ENCODE data around the gene AASS.
A peak's percentile ranks its signal among the peaks of the same experiment; 100 is the strongest.

AASS gene

DNA sequence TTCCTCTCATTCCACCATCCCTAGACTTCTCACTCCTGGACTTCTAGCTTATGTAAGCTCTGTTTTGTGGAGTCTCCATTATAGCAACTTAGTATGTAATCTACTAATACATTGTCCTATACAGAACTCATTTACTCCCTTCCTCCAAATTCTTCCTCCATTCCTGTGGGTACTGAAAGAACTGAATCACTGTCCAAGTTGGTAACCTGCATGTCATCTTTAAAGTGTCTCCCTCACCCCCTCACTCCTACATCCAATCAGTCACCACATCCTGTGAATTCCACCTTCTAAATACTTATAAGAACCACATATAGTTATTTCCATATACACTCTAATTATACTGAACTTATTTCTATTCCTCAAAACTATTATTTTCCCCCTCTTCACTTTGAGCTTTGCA, 20.3 kb downstream of the AASS start:
- DNase-seq = no peak

GRCh38 chr7:122118757-122119156, 25.3 kb downstream of the AASS start:
- no peak for DNase-seq

DNA sequence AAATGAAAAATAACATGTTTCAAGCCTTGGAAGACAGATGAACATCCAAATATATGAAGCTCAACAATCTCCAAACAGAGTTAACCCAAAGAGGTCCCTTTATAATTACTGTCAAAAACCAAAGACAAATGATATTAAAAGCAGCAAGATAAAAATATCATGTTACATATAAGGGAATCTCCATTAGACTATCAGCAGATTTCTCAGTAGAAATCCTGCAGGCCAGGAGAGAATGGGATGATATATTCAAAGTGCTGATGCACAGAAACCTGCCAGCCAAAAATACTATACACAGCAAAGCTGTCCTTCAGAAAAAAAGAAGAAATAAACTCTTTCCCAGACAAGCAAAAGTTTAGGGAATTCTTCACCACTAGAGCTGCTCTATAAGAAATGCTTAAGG, 41.0 kb downstream of the AASS start:
- no peak for DNase-seq

DNA sequence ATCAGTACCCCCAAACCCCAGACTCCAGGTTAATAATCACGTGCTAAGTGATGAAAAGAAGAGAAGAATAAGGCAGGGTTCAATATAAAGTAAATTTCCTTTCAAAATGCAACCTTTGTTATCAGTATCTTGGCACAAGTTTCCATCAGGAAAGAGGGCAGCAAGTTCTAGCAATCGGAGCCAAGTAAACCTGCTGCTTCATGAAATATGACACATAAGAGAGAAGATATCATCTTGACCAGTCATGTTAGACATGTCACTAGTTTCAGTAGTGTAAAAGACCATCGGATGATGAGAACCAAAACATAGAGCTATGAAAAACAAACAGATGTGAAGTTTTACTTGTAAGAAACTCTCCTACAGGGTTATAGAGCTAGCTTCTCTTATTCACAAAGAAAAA, 44.0 kb downstream of the AASS start:
- no peak for DNase-seq

DNA sequence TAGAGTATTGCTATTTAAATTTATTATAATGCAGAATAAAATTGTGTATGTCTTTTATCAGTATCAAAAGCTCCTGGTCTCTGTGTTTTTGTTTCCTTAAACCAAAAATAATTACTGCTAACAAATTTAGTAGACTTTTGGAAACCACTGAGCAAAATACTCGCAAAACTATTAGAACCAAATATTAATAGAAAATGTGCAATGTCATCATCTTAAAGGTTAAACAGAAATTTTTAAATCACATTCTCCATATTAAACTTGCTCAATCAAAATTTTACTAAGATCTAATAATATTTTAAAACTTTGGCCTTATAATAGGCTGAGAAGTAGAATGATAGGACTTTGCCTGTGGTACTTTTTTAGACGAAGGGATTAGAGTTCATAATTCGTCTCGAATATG, 48.4 kb downstream of the AASS start:
- DNase-seq = no peak

GRCh38 chr7:122094549-122094948, 49.5 kb downstream of the AASS start:
- DNase-seq = no peak

DNA sequence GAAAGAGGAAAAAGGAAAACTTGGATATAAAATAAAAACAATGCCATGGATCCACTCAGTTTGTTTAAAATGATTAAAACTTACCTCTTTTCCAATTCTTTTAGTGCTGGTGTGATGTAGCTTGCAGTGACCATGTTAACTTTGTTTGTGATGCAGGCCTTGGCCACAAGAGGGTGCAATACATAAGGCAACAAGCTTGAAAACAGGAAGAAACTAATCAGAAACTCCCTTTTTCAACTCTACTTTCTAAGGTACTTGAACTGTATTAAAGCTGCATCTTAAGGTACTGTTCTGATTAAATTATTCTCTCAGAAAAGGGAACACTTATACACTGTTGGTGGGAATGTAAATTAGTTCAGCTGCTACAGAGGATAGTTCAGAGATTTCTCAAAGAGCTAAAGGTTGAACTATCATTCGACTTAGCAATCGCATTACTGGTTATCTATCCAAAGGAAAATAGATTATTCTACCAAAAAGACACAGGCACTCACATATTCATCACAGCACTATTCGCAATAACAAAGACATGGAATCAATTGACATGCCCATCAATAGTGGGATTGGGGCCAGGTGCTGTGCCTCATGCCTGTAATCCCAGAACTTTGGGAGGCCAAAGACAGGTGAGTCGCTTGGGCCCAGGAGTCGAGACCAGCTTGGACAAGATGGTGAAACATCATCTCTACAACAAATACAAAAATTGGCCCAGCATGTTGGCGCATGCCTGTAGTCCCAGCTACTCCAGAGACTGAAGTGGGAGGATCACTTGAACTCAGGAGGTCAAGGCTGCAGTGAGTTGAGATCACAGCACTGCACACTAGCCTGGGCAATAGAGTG, 50.9 kb downstream of the AASS start:
- peak in 37 of 56 donors; percentile 0 to 73 (median 15) for DNase-seq

DNA sequence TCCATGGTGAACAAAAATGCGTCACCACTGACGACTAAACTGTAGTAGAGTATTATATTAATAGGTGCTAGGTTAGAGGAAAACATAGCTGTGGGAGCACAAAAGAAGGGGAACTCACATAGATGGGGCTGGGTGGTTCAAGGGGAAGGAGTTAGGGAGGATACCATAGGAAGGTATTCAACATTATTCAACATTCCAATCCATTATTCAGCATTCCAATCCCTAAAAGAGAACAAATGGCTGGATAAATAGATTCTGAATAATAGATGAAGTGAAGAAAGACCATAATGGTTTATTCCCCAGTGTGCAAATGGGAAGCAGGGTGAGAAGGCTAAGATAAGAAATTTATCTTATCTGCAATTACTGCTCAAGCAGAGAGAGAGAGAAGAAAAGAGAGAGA, 61.4 kb downstream of the AASS start:
- DNase-seq = no peak

- DNase-seq = no peak
These were observed 61.9 kb downstream of the AASS start for GRCh38 chr7:122082160-122082559.

- DNase-seq = no peak
These were observed 70.4 kb downstream of the AASS start for GRCh38 chr7:122073635-122074034.

DNA sequence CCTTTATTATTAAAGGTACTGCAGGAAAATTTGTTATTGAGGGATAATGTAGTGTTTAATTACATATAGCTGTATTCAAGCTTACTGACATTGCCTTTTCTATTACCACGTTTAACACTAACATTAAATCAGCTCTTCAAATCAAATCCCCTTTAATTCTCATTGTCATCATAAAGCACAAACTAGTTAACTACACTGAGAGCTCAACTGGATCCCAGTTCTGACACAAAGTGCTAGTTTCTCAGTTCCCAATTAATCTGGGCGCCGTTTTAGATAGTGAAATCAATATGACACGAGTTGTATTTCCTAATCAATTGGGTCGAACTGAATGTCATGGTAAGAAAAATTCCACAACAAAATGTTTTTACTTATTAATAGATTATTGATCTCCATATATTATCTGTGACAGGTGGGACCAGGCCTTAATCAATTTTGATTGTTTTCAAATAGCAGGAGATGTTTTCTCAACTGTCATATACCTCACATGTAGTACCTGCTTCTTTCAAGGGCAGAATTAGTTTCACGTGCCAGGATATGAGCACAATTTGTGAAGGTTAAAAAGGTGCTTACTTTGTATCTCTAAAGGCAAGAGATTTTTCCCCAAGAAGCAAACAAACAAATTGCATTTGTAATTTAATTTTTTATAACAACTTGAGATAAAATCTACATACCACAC, 71.0 kb downstream of the AASS start:
- DNase-seq = no peak

DNA sequence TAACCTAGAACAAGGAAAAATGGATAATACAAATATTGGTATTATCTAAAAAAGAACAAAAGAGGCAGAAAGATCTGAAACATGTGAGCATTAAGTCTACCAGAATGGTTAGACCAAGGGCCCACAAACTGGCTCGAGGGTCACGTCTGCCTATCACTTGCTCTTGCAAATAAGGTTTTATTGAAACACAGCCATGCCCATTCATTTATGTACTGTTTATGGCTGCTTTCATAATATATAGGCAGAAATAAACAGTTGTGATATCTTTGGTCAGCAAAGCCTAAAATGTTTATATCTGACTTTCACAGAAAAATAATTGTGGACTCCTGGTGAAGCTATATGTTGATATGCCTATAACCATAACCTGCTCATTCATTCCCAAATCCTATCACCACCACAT, 71.8 kb downstream of the AASS start:
- DNase-seq = no peak

DNA sequence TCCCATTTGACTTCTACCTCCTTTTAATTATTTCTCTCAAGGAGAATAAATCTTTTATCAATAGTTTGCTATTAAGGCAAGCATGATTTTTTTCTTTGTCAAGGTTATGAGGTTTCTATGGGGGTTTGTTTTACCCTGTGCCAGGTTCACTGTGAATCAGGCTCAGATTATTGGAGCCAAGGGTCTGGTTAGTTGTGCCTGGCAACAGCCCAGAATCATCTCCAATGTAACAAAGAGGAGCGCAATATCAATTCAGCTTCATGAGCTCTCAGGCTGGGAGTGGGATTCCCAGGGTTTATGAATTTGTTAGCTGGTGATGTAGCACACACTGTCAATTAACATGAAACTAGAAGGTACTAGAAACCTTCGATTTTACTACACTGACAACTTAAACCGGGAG, 73.2 kb downstream of the AASS start:
- DNase-seq = no peak

DNA sequence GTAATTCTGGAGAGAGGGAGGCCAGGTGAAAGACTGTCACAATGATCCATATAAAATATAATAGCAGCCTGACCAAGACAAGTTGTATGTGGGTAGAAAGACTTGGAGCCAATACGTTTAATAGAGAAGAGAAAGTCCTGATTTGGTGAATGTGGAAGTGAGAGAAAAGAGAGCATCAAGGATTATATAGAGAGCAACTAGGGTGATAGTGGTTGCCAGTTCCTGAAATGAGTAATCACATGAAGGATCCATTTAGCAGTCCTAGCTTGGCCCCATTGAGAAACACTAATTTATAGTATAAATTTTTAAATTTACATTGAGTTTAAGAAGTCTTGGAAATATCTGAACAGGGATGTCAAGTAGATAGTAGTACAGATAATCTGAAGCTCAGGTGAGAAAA, 74.0 kb downstream of the AASS start:
- no peak for DNase-seq

DNA sequence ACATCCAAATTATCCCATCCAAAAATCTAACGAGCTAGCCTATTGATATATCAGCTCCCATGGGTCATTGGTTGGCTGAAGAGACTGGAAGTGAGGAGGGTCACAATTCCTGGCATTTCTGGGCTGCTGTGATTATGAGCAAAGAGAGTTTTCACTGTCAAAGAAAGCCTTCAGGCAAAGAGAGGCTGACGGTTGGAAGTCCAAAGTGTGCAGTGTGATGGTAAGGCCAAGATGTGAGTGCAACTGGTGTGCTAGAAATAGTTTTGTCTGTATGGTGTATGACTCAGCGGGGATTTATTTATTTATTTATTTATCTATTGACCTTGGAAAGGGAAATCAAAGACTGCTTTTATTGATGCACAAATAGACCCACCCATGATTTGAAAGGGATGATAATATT, 75.0 kb downstream of the AASS start:
- no peak for DNase-seq

- DNase-seq = no peak
These were observed 76.0 kb downstream of the AASS start for GRCh38 chr7:122068046-122068445.

DNA sequence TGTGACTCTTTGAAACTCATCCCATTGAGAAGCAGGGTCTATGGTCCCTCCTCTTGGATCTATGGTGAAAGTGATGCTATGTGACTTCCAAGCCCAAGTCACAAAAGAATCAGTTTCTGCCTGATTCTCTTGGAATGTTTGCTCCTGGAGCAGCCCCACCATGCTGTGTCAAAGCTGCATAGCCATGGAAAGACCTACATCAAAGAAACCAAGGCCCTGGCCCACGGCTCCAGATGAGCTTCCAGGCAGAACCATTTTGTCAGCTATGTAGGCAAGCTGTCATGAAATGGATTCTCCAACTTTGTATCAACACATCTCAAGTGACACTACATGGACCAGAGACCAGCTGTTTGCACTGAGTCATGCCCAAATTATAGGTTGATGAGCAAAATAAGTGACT, 77.0 kb downstream of the AASS start:
- DNase-seq = no peak

DNA sequence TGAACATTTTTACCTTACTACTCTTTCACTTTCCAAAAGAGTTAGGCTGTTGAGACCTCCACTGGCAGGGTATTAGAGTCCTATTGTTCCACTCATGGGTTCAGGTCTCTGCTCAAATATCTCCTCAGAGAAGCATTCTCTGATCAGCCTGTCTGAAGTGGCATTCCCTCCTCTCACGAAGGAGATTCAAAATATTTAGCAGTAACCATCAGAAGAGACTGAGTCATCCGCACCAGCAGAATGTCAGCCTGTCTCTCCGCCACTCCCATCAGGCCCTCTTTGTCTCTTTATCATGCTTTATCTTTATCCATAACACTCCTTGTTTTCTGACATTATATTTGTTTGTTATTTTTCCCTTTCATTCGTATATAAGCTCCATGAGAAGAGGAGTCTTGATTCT, 79.1 kb downstream of the AASS start:
- DNase-seq = no peak

GRCh38 chr7:122063146-122063545, 80.9 kb downstream of the AASS start:
- DNase-seq = no peak

DNA sequence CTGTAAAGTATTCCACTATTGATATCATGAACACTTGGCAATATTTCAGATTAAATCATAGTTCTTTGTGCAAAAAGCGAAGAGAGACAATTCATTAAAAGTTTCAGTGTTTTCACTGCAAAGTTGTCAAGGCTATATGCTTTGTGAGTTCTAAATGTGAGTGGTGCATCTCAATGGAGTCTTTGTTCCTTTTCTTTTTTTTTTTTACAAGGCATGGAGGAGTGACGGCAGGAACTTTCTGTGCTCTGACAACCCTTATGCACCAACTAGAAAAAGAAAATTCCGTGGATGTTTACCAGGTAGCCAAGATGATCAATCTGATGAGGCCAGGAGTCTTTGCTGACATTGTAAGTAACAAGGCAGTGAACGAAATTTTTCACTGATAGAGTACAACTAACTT, 84.5 kb downstream of the AASS start:
- DNase-seq = no peak

- no peak for DNase-seq
These were observed 87.1 kb downstream of the AASS start for GRCh38 chr7:122056977-122057376.

DNA sequence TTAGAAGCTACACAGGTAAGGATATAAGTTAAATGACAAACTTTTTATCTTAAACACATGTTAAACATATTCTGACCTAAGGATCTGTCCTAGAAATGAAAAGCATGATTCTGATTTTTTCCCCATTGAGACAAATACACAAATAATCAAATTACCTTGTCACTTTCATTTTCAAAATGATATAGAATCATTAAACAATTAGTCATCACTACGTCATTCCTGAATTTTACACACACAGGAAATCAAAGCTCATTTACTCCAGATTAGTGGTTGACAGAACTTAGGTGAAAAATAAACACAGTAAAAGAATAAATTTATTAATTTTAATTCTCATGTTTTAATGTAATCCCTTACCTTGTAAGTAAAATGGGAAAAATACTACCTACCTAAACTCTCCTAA, 89.0 kb downstream of the AASS start:
- no peak for DNase-seq

DNA sequence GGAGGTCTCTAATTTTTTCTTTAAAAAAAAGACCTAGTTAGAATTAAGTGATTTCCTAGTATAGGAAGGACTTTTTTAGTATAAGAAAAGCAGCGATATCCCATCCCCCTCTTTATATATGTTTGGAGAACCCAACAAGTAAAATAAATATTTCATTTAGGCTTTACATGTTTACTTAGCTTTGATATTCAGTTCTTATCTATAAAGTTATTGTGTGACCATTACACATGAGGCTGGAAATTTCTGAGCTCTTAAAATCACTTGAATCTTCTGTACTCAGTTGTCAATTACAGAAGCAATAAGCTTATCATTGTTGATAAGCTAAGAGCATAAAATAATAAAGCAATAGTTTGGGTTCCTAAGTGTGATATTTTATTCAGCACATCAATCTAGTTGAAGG, 89.7 kb downstream of the AASS start:
- DNase-seq = no peak
